Measurements from ENCODE around the gene SYCE3.
"Not testable (repeated sequence)": the region's sequence is repeated elsewhere in the genome, so short reads cannot be mapped to it uniquely, and the experiment has no call there.

The SYCE3 gene, protein sequence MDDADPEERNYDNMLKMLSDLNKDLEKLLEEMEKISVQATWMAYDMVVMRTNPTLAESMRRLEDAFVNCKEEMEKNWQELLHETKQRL

DNA sequence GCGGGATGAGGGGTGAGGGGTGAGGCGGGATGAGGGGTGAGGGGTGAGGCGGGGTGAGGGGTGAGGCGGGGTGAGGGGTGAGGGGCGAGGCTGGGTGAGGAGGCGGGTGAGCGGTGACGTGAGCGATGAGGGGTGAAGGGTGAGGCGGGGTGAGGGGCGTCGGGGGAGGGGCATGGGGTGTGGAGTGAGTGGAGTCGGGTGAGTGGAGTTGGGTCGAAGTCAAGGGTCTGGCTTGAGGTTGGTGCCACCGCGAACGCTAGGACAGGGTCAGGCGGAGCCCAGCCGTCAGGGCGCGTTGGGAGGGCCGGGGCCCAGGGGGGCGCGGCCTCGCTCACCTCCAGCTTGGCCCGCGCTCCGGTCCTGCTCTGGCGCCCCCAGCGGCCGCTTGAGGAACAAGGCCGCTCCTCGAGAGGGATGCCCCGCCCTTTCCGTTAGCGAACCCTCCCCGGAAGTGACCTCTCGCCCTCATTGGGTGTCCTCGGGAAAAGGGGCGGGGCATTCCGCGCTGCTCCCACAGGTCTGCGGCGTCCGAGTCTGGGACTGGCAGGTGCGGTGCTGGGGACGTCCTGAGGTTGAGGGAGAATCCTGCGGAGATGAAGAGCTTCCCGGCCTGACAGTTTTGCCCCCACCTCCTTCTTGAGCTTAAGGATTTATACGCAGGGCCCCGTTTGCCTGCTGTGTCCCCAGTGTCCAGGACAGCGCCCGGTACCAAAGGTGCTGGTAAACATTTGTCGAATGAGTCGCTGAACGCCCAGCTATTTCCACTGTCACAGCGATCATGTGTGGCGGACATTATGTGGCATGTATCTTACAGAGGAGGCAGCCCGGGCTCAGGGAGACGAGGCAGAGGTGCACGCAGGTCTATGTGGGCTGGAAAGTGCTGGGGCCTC, at the start of gene SYCE3:
SYCE3 (minus strand) TSS at position 397 of the 890 bp plus-strand sequence. CDS start 6,514 bp downstream, outside the sequence.
- peak; percentile 97 for DNase-seq (ENCODE audit: low spot score)

DNA sequence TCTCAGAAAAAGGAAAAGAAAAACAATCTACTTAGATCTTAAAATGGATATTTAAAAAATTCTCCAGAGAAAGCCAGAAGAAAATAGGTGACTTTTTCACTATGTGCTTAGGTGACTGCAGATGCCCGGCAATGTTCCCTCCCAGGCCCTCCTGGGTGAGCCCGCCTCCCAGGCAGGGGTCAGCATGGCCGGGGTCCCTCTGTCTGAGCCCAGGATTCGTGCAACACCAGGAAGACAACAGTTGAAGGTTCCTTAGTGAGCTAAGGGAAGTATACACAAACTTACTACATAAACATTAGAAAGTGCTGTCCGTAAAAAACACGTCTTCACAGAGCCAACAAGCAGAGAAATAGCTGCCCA, 49.4 kb upstream of the SYCE3 start:
- no peak for DNase-seq (ENCODE audit: low spot score)

DNA sequence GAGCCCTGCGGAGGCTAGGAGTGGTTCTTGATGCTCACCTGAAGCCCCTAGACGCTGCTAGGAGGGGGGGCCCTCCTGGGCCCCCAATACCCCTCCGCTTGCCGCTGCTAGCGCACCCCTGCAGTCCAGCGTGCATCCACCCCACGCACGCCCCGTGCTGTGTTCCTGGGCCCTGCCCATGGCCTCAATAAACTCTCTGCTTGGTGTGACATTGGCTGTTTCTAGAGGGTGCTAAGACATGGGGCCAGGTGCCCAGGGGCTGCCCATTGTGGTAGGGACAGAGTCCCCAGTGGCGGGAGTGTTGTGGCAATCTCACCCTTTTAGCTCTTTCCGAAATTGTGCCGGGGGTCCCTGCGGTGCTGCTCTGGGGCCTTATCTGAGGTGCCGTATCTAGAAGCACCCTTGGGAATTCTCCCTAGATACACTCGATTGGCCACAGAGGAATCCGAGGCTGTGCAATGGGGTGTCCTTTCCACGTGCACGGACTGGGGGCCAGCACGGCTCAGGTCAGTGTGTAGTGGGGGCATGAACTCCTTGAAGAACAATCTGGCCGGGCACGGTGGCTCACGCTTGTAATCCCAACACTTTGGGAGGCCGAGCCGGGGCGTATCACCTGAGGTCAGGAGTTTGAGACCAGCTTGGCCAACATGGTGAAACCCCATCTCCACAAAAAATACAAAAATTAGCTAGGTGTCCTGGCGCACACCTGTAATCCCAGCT, 48.8 kb upstream of the SYCE3 start:
- no peak for DNase-seq (ENCODE audit: low spot score)

DNA sequence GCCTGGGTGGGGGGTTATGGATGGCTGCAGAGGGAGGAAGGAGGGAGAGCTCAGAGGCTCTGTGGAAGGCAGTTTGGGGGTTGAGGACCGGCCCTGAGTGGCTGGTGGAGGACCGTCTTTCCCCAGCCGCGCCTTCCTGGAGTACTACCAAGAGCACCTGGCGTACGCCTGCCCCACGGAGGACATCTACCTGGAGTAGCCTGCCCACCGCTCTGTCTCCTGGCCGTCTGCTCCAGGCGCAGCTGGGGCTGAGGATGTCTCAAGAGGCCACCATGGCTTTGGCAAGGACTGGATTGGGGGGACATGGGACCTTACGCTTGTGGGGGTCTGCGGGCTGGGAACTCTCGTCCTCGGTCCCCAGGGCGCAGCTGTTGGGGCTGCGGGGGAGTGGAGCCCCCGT, 47.9 kb upstream of the SYCE3 start:
- no peak for DNase-seq (ENCODE audit: low spot score)

DNA sequence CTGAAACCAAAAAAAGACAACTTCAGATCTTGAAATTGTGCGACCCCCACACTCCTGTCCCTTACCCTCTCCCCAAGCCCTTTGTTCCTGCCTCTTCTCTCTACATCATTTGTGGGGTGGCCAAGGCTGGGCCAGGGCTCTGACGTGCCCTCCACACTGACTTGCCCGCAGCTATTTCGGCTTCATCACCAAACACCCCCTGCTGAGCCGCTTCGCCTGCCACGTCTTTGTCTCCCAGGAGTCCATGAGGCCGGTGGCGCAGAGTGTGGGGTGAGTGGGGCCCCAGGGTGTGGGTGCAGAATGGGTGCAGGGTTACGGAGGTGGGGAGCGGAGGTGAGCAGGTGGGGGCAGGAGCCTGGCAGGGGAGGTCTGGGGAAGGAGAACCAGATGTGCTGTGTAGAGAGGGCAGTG, 47.3 kb upstream of the SYCE3 start:
- no peak for DNase-seq (ENCODE audit: low spot score)

DNA sequence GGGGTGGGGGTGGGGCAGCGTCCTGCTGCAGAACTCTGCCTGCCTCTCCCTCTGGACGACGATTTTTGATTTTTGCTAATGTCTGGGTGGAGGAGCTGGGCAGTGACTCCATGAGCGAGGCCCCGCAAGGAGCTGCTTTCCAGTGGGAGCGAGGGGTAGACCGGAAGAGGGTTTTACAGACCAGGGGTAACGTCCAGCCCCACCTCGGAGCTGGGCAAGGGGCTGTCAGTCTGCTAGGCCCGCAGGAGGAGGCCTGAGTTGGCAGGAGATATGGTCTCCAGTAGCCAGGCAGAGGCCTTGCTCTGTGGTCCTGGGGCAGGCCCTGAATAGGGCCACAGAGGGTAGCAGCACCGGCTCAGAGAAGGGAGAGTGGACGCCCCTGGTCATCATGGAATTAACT, 46.9 kb upstream of the SYCE3 start:
- no peak for DNase-seq (ENCODE audit: low spot score)

DNA sequence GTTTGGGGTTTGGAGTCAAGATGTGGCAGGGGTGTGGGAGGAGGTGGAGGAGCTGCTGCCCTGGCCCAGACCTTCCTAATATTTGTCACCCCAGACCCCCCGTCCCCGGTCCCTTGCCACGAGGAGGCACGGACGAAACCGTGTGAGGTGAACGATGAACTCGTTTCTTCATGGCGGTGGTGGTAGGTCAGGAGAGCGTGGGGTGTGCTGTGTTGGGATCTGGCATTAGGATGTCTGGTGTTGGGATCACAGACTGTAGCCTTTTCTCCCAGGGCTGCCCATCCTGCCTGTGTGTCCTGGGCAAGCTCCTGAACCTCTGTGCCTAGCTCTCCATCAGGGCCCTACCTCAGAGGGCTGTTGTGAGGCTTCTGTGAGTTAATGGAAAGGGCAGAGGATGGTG, 46.3 kb upstream of the SYCE3 start:
- DNase-seq (ENCODE audit: low spot score) = no peak

DNA sequence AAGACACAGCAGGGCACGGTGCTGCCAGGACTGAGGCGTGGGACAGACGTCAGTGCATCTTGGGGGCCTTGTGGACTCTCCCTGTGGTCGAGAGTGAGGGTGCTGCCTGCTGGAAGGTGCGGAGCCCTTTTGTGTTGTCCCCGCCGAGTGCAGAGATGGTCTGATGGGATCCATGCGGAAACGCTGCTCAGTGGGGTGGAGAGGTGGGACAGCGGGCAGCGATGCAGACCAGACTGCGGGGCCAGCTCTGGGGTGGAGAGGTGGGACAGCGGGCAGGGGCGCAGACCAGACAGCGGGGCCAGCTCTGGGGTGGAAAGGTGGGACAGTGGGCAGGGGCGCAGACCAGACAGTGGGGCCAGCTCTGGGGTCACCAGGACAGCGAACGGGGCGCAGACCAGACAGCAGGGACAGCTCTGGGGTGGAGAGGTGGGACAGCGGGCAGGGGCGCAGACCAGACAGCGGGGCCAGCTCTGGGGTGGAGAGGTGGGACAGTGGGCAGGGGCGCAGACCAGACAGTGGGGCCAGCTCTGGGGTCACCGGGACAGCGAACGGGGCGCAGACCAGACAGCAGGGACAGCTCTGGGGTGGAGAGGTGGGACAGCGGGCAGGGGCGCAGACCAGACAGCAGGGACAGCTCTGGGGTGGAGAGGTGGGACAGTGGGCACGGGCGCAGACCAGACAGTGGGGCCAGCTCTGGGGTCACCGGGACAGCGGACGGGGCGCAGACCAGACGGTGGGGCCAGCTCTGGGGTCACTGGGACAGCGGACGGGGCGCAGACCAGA, 45.5 kb upstream of the SYCE3 start:
- DNase-seq (ENCODE audit: low spot score) = not testable (repeated sequence)

DNA sequence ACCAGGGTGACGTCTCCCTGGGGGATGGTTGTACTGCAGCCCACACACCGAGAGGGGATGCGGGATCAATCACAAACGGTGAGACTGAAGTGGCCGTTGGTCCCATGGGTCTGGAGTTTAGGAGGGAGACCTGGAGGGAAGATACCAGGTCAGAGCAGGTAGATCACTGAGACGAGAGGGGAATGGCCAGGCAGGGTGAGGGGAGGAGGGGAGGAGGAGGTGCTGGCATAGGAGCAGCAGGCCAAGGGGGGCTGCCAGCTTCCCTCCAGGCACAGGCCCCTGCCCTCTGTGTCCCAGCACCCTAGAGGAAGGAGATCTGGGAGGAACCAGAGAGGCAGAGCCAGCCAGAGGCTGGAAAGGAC, 44.9 kb upstream of the SYCE3 start:
- no peak for DNase-seq (ENCODE audit: low spot score)

DNA sequence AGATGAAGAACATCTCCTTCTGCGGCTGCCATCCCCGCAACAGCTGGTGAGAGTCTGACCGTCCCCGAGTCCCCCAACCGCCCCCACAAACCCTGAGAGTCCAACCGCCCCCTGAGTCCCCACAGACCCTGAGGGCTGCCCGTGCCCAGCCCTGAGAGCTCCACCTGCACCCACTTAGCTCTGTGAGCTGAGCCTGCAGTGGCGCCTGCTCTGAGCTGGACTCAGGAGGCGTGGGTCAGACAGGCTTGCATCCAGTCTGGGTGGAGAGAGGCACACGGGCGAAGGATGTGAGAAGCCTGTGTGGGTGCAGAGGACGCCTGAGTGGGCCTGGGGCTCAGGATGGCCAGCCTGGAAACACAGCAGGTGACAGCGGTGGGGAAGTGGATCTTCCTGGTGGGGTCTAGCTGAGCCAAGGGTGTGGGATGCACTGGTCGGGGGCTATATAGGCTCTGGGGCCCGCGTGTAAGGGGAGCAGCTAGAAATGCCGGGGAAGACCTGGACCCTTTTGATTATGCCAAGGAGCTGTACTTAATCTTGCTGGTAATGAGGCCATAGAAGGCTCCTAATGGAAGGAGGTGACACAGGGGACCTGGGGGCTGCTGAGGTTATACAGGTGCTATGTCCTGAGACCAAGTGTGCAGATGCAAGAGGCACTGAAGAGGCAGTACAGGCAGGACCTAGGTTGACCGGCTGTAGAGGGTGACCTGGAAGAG, 44.4 kb upstream of the SYCE3 start:
- DNase-seq (ENCODE audit: low spot score) = no peak

DNA sequence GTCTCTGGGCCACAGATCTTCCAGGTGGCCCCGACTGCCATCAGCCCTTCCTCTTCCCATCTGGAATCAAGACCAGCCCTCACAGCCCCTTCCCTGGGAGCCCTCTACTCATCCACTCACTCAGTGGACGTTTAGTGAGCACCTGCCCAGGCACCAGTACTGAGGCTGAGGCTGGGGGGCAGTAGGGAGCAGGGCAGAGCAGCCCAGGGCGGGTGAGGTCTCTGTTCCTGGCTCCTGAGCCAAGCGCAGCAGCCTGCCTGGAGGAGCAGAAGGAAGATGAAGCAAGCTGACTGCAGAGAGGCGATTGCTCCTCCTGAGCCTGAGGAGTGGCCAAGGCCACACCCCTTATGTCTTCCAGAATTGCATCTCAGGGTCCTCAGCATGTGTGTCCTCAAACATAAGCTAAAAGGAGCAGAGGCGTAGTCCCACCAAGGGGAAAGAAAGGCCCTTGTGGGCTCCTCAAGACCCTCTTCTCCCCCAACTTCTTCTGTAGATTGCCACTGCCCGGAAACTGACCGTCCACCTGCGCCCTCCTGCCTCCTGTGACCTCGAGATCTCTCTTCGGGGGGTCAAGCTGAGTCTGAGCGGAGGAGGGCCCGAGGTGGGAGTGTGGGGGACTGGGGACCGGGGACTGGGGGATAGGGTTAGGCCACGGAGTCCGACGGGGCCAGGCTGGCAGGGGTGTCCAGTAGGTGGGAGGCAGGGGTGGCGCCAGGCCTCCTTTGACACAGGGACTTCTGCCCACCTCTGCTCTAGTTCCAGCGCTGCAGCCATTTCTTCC, 43.6 kb upstream of the SYCE3 start:
- DNase-seq (ENCODE audit: low spot score) = no peak

DNA sequence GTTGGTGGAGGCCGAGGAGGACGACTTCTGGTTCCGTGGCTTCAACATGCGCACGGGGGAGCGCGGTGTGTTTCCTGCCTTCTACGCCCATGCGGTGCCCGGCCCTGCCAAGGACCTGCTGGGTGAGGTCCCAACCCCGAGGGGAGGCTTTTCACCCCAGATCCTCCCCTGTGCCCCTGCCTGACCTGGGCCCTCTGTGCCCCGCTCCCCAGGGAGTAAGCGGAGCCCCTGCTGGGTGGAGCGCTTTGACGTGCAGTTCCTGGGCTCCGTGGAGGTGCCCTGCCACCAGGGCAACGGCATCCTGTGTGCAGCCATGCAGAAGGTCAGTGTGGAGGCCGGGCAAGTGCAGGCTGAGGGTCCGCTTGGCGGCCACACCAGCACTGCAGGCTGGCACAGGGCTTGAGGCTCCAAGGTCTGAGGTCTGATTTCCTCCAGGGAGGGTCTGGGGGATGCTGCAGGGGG, 42.9 kb upstream of the SYCE3 start:
- DNase-seq (ENCODE audit: low spot score) = no peak

DNA sequence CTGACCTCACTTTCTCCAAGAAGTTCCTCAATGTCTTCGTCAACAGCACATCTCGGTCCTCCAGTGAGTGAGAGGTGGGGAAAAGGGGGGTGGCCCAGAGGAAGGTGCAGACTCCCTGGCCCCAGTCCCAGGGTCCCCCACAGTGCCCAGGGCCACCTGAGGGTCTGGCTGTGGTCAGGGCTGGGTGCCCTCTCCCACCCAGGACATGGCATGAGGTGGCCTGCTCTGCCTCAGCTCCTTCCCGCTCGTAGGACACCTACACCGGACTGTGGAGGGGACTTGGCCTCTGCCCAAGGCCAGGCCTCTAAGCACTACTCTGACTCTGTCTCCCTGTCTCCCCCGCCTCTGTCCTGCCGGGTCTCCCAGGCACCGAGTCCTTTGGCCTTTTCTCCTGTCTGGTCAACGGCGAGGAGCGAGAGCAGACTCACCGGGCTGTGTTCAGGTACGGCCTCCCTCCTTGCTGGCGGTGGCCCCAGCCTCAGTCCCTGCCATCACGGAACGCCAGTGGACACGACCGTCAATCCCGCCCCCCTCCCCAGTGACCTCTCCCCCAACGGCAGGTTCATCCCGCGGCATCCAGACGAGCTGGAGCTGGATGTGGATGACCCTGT, 42.4 kb upstream of the SYCE3 start:
- DNase-seq (ENCODE audit: low spot score) = no peak

DNA sequence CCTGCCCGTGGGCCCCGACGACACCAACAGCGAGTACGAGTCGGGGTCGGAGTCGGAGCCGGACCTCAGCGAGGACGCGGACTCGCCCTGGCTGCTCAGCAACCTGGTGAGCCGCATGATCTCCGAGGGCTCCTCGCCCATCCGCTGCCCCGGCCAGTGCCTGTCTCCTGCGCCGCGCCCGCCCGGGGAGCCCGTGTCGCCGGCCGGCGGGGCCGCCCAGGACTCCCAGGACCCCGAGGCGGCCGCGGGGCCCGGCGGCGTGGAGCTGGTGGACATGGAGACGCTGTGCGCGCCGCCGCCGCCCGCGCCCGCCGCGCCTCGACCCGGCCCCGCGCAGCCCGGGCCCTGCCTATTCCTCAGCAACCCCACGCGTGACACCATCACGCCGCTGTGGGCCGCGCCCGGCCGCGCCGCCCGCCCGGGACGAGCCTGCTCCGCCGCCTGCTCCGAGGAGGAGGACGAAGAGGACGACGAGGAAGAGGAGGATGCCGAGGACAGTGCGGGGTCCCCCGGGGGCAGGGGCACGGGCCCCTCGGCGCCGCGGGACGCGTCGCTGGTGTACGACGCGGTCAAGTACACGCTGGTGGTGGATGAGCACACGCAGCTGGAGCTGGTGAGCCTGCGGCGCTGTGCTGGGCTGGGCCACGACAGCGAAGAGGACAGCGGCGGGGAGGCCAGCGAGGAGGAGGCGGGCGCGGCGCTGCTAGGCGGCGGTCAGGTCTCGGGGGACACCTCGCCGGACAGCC, 41.7 kb upstream of the SYCE3 start:
- no peak for DNase-seq (ENCODE audit: low spot score)

DNA sequence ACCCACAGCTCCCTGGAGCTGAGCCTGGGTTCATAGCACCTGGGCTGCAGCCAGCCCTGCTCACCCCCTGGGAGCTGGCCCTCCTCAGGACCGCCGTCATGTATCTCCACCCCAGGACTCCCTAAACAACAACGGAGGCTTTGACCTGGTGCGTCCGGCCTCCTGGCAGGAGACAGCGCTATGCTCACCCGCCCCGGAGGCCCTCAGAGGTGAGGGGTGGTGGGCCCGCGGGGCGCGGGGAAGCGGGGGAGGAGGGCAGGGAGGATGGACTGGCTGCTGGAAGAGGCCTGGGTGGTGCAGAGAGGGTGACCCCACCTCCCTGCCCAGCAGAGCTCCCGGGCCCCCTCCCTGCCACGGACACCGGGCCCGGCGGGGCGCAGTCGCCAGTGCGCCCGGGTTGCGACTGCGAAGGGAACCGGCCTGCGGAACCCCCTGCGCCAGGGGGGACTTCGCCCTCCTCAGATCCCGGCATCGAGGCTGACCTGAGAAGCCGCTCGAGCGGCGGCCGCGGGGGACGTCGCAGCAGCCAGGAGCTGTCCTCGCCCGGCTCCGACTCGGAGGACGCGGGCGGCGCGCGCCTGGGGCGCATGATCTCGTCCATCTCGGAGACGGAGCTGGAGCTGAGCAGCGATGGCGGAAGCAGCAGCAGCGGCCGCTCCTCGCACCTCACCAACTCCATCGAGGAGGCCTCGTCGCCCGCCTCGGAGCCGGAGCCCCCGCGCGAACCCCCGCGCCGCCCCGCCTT, 41.0 kb upstream of the SYCE3 start:
- DNase-seq (ENCODE audit: low spot score) = no peak

DNA sequence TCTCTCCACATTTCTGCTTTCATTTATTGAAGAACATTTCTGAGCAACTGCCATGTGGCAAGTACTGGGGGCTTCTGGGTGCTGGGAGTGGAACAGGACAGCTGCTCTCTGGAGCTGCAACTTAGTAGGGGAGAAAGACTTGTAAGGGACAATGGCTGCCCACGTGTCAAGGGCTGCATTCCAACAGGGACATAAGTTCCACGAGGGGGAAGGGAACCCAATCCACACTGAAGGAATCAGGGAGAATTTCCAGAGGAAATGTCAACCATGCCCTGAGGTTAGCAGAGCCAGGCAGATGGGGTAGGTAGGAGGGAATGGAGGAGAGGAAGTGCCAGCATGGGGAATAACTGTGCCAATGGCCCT, 39.6 kb upstream of the SYCE3 start:
- no peak for DNase-seq (ENCODE audit: low spot score)

DNA sequence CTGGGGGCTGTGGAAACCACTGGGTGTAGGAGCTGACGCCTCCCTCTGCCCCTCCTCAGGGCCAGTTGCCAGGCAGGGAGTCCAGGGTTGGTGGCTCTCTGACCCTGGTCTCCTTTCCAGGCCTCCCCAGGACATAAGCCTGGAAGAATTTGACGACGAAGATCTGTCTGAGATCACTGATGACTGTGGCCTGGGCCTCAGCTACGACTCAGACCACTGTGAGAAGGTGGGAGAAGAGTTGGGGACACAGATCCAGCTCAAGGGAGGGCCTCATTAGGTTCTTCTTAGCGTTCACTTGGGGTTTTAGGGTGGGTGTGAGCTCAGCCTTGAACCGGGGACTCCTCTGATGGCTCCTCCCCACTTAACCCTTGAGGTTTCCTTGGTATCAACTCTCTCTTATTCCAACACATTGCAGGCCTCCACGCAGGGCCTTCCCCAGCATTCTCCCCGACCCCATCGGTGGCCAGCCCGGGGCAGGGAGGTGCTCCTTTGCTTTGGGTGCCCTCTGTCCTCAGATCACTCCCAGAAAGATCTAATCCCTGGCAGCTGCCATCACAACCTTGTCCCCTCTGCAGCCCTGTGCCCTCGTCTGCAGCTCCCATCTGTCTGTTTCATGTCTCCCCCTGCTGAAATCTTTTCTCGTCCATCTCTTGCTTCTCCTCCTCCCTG, 39.1 kb upstream of the SYCE3 start:
- DNase-seq (ENCODE audit: low spot score) = no peak

DNA sequence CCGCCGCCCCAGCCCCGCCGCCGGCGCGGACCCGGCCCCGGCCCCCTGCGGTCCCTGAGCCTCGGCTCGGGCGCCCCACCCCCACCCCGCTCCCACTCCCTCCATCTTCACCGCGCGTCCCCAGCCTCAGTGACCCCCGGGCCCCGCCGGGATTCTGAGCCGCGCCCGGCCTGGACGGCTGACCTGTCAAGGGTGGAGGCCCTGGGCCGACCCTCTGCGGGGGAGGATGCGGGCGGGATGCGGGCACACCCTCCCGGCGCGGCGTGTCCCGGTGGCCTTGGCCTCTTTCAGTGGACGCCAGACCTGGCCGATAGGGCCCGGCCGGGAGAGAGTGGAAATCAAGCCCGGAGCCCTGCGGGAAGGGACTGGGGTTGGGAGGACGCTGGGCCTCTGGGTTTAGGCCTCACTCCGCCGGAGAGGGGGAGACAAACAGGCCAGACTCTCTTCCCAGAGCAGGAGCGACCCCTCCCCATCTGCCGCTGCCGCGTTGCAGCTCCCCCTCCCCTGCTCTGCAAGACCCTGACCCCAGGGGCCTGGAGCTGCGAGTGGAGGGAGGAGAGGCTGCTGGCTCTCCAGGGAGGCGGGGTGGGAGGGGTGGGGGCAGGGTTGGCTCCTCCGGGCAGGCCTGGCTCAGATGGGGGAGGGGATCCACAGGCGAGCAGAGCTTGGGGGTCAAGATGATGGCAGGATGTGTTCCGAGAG, 38.4 kb upstream of the SYCE3 start:
- DNase-seq (ENCODE audit: low spot score) = no peak
